Stimulated activated CD8-positive, alpha-beta memory T cell treated with anti-CD3 and anti-CD28 coated beads, Interleukin-4, amount 100 ng/mL, for 48 hours (primary cell): ENCODE measurements around the gene CCL27.
A peak's percentile ranks its signal among the peaks of the same experiment; 100 is the strongest.

Experiments used
- DNase-seq: peaks from one replicate; pipeline ENCODE4 v3.0.0-alpha.2; 2020

The CCL27 gene

GRCh38 chr9:34662526-34663302 is at the start of gene CCL27:
Gene CCL27, minus strand, starts transcription at chr9:34662657. Its CDS starts 24 bp downstream, at chr9:34662633.
- no peak for DNase-seq

- DNase-seq: no peak
These were observed 49.7 kb upstream of the CCL27 start for GRCh38 chr9:34712140-34712539.

- DNase-seq: no peak
These were observed 47.6 kb upstream of the CCL27 start, which contains the start of gene CCL21 for GRCh38 chr9:34710023-34710422. Gene CCL21, minus strand, starts transcription at chr9:34710136. Its CDS starts 70 bp downstream, at chr9:34710066.

- no peak for DNase-seq
These were observed 46.9 kb upstream of the CCL27 start for GRCh38 chr9:34709196-34709978.

- no peak for DNase-seq
These were observed 44.7 kb upstream of the CCL27 start for GRCh38 chr9:34707130-34707529.

- DNase-seq: peak; percentile 92
These were observed 39.6 kb upstream of the CCL27 start for GRCh38 chr9:34701769-34702736.

GRCh38 chr9:34701023-34701768 is 38.7 kb upstream of the CCL27 start:
- peak; percentile 91 for DNase-seq

GRCh38 chr9:34694811-34695210 is 32.4 kb upstream of the CCL27 start:
- DNase-seq: no peak

- no peak for DNase-seq
These were observed 31.1 kb upstream of the CCL27 start for GRCh38 chr9:34693560-34693959.

GRCh38 chr9:34691936-34692315 is 29.5 kb upstream of the CCL27 start:
- DNase-seq: no peak

GRCh38 chr9:34690983-34691935 is 28.8 kb upstream of the CCL27 start, which contains the start of gene CCL19:
Gene CCL19, minus strand, starts transcription at chr9:34691276. Its CDS starts 137 bp downstream, at chr9:34691139.
- DNase-seq: no peak

GRCh38 chr9:34689512-34689911 is 27.1 kb upstream of the CCL27 start:
- DNase-seq: no peak

- no peak for DNase-seq
These were observed 26.6 kb upstream of the CCL27 start for GRCh38 chr9:34689116-34689470.

GRCh38 chr9:34688329-34689115 is 26.1 kb upstream of the CCL27 start:
- DNase-seq: no peak

- no peak for DNase-seq
These were observed 25.0 kb upstream of the CCL27 start for GRCh38 chr9:34687276-34688030.

- no peak for DNase-seq
These were observed 24.3 kb upstream of the CCL27 start for GRCh38 chr9:34686732-34687131.

- no peak for DNase-seq
These were observed 23.8 kb upstream of the CCL27 start for GRCh38 chr9:34686231-34686630.

- DNase-seq: no peak
These were observed 23.1 kb upstream of the CCL27 start for GRCh38 chr9:34685591-34685990.

- no peak for DNase-seq
These were observed 22.4 kb upstream of the CCL27 start for GRCh38 chr9:34684816-34685215.
